Natural killer cell (primary cell): ENCODE results near the gene NDST3. TPM values are rescaled to one million over a fixed set of nuclear protein-coding genes. Genes with fewer than 3 reads are reported as not detected.

Experiments
- ATAC-seq, 3 donors: fragments of 150-1000 bp in 2 of 3; fragments of 200-7000 bp in 1 of 3; cut with Tn5 transposase; 1 replicate in 1 of 3; 2 replicates in 2 of 3; pipeline ENCODE4 v1.10.0; 2021; ENCODE audit warnings: mild to moderate bottlenecking in 2 of 3, moderate library complexity in 2 of 3
- DNase-seq, 2 donors: peaks; one replicate each; pipeline versions ENCODE4 v3.0.0 to v3.0.0-alpha.2; 2013 to 2021; ENCODE audit warnings: mixed read lengths in 1 of 2
- H3K27ac ChIP-seq: one replicate; pipeline ENCODE4 v1.5.1; 2013; ENCODE audit warnings: mild to moderate bottlenecking, low read length
- H3K27me3 ChIP-seq: one replicate; pipeline ENCODE4 v1.6.1; 2013; ENCODE audit warnings: low read length; ENCODE audit not compliant: control insufficient read depth, insufficient read depth
- H3K36me3 ChIP-seq: one replicate; pipeline ENCODE4 v1.6.1; 2013; ENCODE audit warnings: low read length; ENCODE audit not compliant: control insufficient read depth, insufficient read depth
- H3K4me1 ChIP-seq: one replicate; pipeline ENCODE4 v1.6.1; 2013; ENCODE audit warnings: low read length; ENCODE audit not compliant: control insufficient read depth, insufficient read depth
- H3K4me3 ChIP-seq: one replicate; pipeline ENCODE4 v1.5.1; 2013; ENCODE audit warnings: low read length
- H3K9me3 ChIP-seq: one replicate; pipeline ENCODE4 v1.6.1; 2013; ENCODE audit warnings: low read length; ENCODE audit not compliant: control insufficient read depth, insufficient read depth
- H3K27ac Mint-ChIP-seq, 2 donors: one replicate each; pipeline ENCODE4 v1.8.0; 2022; ENCODE audit warnings: mild to moderate bottlenecking in 2 of 2, mixed read lengths in 2 of 2, moderate library complexity in 1 of 2
- H3K27me3 Mint-ChIP-seq, 2 donors: one replicate each; pipeline ENCODE4 v1.8.0; 2022; ENCODE audit warnings: low read depth in 2 of 2, mixed read lengths in 2 of 2
- H3K36me3 Mint-ChIP-seq: one replicate; pipeline ENCODE4 v1.8.0; 2022; ENCODE audit warnings: mixed read lengths
- H3K4me1 Mint-ChIP-seq, 2 donors: one replicate each; pipeline ENCODE4 v1.8.0; 2022; ENCODE audit warnings: mixed read lengths in 2 of 2
- H3K4me3 Mint-ChIP-seq: one replicate; pipeline ENCODE4 v1.8.0; 2022; ENCODE audit warnings: mild to moderate bottlenecking, moderate library complexity, mixed read lengths
- H3K9me3 Mint-ChIP-seq, 2 donors: one replicate each; pipeline ENCODE4 v1.8.0; 2022; ENCODE audit warnings: mixed read lengths in 2 of 2
- WGBS: methylation state at CpG from one replicate; pipeline ENCODE4 v1.1.7; 2013; ENCODE audit warnings: missing lambda C conversion rate; ENCODE audit not compliant: insufficient coverage; 5-methylcytosine and 5-hydroxymethylcytosine counted together
- intact Hi-C: fragments of 100-400 bp; cut with micrococcal nuclease; formaldehyde crosslinking; loops from one replicate; pipeline ENCODE4 v1.14.2; 2022
- total RNA-seq, 4 donors: library from RNA; stranded (reverse); fragments of 120-200 nt in 1 of 4; gene quantifications; one replicate each; pipeline versions ENCODE4 v1.2.3 to v1.2.4, GENCODE V29; 2013 to 2022
- TF ChIP-seq, protein P1 (sequence below): fragments of 200-600 bp; IDR thresholded peaks from one replicate; pipeline ENCODE4 v1.8.0; 2022; ENCODE audit warnings: antibody characterized with exemption

The NDST3 gene
- total RNA-seq, 3 donors from 2014 or later (not counting 1 experiment from before 2014, with no cell fraction given), result not detected

DNA sequence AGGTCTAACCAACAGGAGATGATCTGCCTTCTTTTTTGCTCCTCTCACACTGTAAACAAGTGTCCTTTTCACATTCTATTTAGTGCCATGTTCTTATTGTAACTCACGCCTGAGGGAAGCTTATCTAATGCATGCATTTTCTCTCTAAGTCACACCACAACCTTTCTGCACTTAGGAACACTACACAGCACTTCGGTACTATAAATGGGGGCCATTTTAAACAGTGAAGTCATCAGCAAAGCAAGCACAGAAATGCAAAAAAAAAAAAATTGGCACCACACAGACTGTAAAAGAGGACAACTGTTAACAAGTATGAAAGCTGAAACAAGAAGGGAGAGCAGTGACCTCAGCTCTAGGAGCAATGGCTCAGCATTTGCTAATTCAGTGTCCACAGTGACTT, 273.4 kb downstream of the NDST3 start:
- no peaks in the 10 kb centered on the region for H3K36me3 ChIP-seq
- H3K27me3 Mint-ChIP-seq, result peaks cover 6 to 35% of the 10 kb centered on the region in 2 donors
- H3K9me3 ChIP-seq, result no peaks in the 10 kb centered on the region
- H3K27ac ChIP-seq, result no peak overlapping the region
- no peaks in the 10 kb centered on the region for H3K9me3 Mint-ChIP-seq
- H3K4me3 ChIP-seq, result no peak overlapping the region
- no peaks in the 10 kb centered on the region for H3K4me1 Mint-ChIP-seq
- no peaks in the 10 kb centered on the region for H3K27me3 ChIP-seq
- ATAC-seq, result no peak
- no peaks in the 10 kb centered on the region for H3K36me3 Mint-ChIP-seq
- intact Hi-C loops, result no loop called here
- H3K27ac Mint-ChIP-seq, result no peak overlapping the region
- DNase-seq, result no peak
- no peaks in the 10 kb centered on the region for H3K4me1 ChIP-seq
- TF ChIP-seq, protein P1, sequence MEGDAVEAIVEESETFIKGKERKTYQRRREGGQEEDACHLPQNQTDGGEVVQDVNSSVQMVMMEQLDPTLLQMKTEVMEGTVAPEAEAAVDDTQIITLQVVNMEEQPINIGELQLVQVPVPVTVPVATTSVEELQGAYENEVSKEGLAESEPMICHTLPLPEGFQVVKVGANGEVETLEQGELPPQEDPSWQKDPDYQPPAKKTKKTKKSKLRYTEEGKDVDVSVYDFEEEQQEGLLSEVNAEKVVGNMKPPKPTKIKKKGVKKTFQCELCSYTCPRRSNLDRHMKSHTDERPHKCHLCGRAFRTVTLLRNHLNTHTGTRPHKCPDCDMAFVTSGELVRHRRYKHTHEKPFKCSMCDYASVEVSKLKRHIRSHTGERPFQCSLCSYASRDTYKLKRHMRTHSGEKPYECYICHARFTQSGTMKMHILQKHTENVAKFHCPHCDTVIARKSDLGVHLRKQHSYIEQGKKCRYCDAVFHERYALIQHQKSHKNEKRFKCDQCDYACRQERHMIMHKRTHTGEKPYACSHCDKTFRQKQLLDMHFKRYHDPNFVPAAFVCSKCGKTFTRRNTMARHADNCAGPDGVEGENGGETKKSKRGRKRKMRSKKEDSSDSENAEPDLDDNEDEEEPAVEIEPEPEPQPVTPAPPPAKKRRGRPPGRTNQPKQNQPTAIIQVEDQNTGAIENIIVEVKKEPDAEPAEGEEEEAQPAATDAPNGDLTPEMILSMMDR, result no peak
- H3K4me3 Mint-ChIP-seq, result no peak overlapping the region
- 83% methylated on average over 2 of the region's 2 CpGs for WGBS
